HEK293 (cell line): ENCODE results near the gene SHLD1.

Experiments used
- FEZF1 ChIP-seq: fragments of 450-650 bp; formaldehyde crosslinking; IDR thresholded peaks from 2 replicates; pipeline ENCODE4 v1.5.1; 2016; ENCODE audit warnings: missing biosample characterization, missing genetic modification characterization
- HOXC10 ChIP-seq: sonication (generic); formaldehyde crosslinking; IDR thresholded peaks from 2 replicates; pipeline ENCODE4 v1.8.1; 2023; ENCODE audit warnings: mild to moderate bottlenecking, missing genetic modification reagents
- OSR2 ChIP-seq: fragments of 450-650 bp; formaldehyde crosslinking; IDR thresholded peaks from 2 replicates; pipeline ENCODE4 v1.5.1; 2016; ENCODE audit warnings: missing biosample characterization, missing genetic modification characterization
- SALL2 ChIP-seq: fragments of 450-650 bp; formaldehyde crosslinking; IDR thresholded peaks from 2 replicates; pipeline ENCODE4 v1.5.0; 2017; ENCODE audit warnings: missing biosample characterization, mild to moderate bottlenecking, missing genetic modification characterization, borderline replicate concordance
- SP3 ChIP-seq: fragments of 450-650 bp; formaldehyde crosslinking; IDR thresholded peaks from 2 replicates; pipeline ENCODE4 v1.5.1; 2016; ENCODE audit warnings: missing biosample characterization, missing genetic modification characterization
- SP7 ChIP-seq: fragments of 450-650 bp; formaldehyde crosslinking; IDR thresholded peaks from 2 replicates; pipeline ENCODE4 v1.5.1; 2016; ENCODE audit warnings: missing biosample characterization, missing genetic modification characterization
- WT1 ChIP-seq: fragments of 450-650 bp; formaldehyde crosslinking; IDR thresholded peaks from 2 replicates; pipeline ENCODE4 v1.5.1; 2016; ENCODE audit warnings: missing biosample characterization, missing genetic modification characterization
- YY2 ChIP-seq: fragments of 450-650 bp; formaldehyde crosslinking; IDR thresholded peaks from 2 replicates; pipeline ENCODE4 v1.5.1; 2016; ENCODE audit warnings: missing biosample characterization, missing genetic modification characterization
- ZBTB1 ChIP-seq: fragments of 450-650 bp; formaldehyde crosslinking; IDR thresholded peaks from 2 replicates; pipeline ENCODE4 v1.5.1; 2016; ENCODE audit warnings: missing biosample characterization, missing genetic modification characterization
- ZBTB17 ChIP-seq: fragments of 450-650 bp; formaldehyde crosslinking; IDR thresholded peaks from 2 replicates; pipeline ENCODE4 v1.5.1; 2016; ENCODE audit warnings: missing biosample characterization, missing genetic modification characterization
- ZBTB21 ChIP-seq: fragments of 450-650 bp; formaldehyde crosslinking; IDR thresholded peaks from 2 replicates; pipeline ENCODE4 v1.5.1; 2017; ENCODE audit warnings: missing biosample characterization, missing genetic modification characterization
- ZIC2 ChIP-seq: fragments of 450-650 bp; formaldehyde crosslinking; IDR thresholded peaks from 2 replicates; pipeline ENCODE4 v1.5.1; 2016; ENCODE audit warnings: missing biosample characterization, missing genetic modification characterization
- ZNF202 ChIP-seq: fragments of 450-650 bp; formaldehyde crosslinking; IDR thresholded peaks from 2 replicates; pipeline ENCODE4 v1.5.1; 2016; ENCODE audit warnings: missing biosample characterization, missing genetic modification characterization, borderline replicate concordance
- ZNF23 ChIP-seq: fragments of 450-650 bp; formaldehyde crosslinking; IDR thresholded peaks from 2 replicates; pipeline ENCODE4 v1.5.1; 2016; ENCODE audit warnings: missing biosample characterization, missing genetic modification characterization, borderline replicate concordance
- ZNF473 ChIP-seq: fragments of 450-650 bp; formaldehyde crosslinking; IDR thresholded peaks from 2 replicates; pipeline ENCODE4 v1.5.1; 2017; ENCODE audit warnings: missing biosample characterization, missing genetic modification characterization
- ZNF513 ChIP-seq: fragments of 450-650 bp; IDR thresholded peaks from 2 replicates; pipeline ENCODE4 v1.5.1; 2018; ENCODE audit warnings: missing biosample characterization, missing genetic modification characterization
- ZNF530 ChIP-seq: fragments of 450-650 bp; formaldehyde crosslinking; IDR thresholded peaks from 2 replicates; pipeline ENCODE4 v1.5.1; 2016; ENCODE audit warnings: low read depth, missing biosample characterization, missing genetic modification characterization
- ZNF777 ChIP-seq: fragments of 450-650 bp; formaldehyde crosslinking; IDR thresholded peaks from 2 replicates; pipeline ENCODE4 v1.5.1; 2017; ENCODE audit warnings: missing biosample characterization, missing genetic modification characterization, borderline replicate concordance
- ZNF792 ChIP-seq: fragments of 450-650 bp; formaldehyde crosslinking; IDR thresholded peaks from 2 replicates; pipeline ENCODE4 v1.5.1; 2016; ENCODE audit warnings: missing biosample characterization, missing genetic modification characterization
- TF ChIP-seq, protein P1 (sequence below): fragments of 450-650 bp; formaldehyde crosslinking; IDR thresholded peaks from 2 replicates; pipeline ENCODE4 v1.5.1; 2016; ENCODE audit warnings: missing biosample characterization, missing genetic modification characterization
- TF ChIP-seq, protein P2 (sequence below): fragments of 450-650 bp; formaldehyde crosslinking; IDR thresholded peaks from 2 replicates; pipeline ENCODE4 v1.5.1; 2016; ENCODE audit warnings: missing biosample characterization, missing genetic modification characterization, borderline replicate concordance
- TF ChIP-seq, protein P3 (sequence below): fragments of 450-650 bp; formaldehyde crosslinking; IDR thresholded peaks from 2 replicates; pipeline ENCODE4 v1.5.1; 2016; ENCODE audit warnings: missing biosample characterization, missing genetic modification characterization
- TF ChIP-seq, protein P4 (sequence below): fragments of 450-650 bp; formaldehyde crosslinking; IDR thresholded peaks from 2 replicates; pipeline ENCODE4 v1.5.1; 2016; ENCODE audit warnings: missing biosample characterization, missing genetic modification characterization, borderline replicate concordance
- TF ChIP-seq, protein P5 (sequence below): fragments of 450-650 bp; formaldehyde crosslinking; IDR thresholded peaks from 2 replicates; pipeline ENCODE4 v1.5.1; 2016; ENCODE audit warnings: missing biosample characterization, missing genetic modification characterization

SHLD1 gene

GRCh38 chr20:5845681-5846615, 95.7 kb downstream of the SHLD1 start (continued):
- TF ChIP-seq, protein P1, sequence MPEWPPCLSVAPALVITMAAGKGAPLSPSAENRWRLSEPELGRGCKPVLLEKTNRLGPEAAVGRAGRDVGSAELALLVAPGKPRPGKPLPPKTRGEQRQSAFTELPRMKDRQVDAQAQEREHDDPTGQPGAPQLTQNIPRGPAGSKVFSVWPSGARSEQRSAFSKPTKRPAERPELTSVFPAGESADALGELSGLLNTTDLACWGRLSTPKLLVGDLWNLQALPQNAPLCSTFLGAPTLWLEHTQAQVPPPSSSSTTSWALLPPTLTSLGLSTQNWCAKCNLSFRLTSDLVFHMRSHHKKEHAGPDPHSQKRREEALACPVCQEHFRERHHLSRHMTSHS = no peak
- TF ChIP-seq, protein P2, sequence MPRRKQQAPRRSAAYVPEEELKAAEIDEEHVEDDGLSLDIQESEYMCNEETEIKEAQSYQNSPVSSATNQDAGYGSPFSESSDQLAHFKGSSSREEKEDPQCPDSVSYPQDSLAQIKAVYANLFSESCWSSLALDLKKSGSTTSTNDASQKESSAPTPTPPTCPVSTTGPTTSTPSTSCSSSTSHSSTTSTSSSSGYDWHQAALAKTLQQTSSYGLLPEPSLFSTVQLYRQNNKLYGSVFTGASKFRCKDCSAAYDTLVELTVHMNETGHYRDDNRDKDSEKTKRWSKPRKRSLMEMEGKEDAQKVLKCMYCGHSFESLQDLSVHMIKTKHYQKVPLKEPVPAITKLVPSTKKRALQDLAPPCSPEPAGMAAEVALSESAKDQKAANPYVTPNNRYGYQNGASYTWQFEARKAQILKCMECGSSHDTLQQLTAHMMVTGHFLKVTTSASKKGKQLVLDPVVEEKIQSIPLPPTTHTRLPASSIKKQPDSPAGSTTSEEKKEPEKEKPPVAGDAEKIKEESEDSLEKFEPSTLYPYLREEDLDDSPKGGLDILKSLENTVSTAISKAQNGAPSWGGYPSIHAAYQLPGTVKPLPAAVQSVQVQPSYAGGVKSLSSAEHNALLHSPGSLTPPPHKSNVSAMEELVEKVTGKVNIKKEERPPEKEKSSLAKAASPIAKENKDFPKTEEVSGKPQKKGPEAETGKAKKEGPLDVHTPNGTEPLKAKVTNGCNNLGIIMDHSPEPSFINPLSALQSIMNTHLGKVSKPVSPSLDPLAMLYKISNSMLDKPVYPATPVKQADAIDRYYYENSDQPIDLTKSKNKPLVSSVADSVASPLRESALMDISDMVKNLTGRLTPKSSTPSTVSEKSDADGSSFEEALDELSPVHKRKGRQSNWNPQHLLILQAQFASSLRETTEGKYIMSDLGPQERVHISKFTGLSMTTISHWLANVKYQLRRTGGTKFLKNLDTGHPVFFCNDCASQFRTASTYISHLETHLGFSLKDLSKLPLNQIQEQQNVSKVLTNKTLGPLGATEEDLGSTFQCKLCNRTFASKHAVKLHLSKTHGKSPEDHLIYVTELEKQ (tag by site-specific recombination) = peak; percentile 19; the same call in 1 of the 2 replicates
- TF ChIP-seq ZNF777 = no peak
- TF ChIP-seq, protein P3, sequence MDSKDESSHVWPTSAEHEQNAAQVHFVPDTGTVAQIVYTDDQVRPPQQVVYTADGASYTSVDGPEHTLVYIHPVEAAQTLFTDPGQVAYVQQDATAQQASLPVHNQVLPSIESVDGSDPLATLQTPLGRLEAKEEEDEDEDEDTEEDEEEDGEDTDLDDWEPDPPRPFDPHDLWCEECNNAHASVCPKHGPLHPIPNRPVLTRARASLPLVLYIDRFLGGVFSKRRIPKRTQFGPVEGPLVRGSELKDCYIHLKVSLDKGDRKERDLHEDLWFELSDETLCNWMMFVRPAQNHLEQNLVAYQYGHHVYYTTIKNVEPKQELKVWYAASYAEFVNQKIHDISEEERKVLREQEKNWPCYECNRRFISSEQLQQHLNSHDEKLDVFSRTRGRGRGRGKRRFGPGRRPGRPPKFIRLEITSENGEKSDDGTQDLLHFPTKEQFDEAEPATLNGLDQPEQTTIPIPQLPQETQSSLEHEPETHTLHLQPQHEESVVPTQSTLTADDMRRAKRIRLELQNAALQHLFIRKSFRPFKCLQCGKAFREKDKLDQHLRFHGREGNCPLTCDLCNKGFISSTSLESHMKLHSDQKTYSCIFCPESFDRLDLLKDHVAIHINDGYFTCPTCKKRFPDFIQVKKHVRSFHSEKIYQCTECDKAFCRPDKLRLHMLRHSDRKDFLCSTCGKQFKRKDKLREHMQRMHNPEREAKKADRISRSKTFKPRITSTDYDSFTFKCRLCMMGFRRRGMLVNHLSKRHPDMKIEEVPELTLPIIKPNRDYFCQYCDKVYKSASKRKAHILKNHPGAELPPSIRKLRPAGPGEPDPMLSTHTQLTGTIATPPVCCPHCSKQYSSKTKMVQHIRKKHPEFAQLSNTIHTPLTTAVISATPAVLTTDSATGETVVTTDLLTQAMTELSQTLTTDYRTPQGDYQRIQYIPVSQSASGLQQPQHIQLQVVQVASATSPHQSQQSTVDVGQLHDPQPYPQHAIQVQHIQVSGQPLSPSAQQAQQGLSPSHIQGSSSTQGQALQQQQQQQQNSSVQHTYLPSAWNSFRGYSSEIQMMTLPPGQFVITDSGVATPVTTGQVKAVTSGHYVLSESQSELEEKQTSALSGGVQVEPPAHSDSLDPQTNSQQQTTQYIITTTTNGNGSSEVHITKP = no peak
- peak; percentile 86 for TF ChIP-seq ZBTB17 (tag by site-specific recombination)
- TF ChIP-seq ZNF792 (tag by site-specific recombination) = no peak
- no peak for TF ChIP-seq YY2 (tag by site-specific recombination)
- peak; percentile 68 for TF ChIP-seq WT1
- TF ChIP-seq ZIC2 = no peak
- no peak for TF ChIP-seq ZBTB1 (tag by site-specific recombination)
- peak; percentile 72 for TF ChIP-seq OSR2 (tag by site-specific recombination)
- TF ChIP-seq SP7 (tag by site-specific recombination) = peak; percentile 82
- TF ChIP-seq, protein P4, sequence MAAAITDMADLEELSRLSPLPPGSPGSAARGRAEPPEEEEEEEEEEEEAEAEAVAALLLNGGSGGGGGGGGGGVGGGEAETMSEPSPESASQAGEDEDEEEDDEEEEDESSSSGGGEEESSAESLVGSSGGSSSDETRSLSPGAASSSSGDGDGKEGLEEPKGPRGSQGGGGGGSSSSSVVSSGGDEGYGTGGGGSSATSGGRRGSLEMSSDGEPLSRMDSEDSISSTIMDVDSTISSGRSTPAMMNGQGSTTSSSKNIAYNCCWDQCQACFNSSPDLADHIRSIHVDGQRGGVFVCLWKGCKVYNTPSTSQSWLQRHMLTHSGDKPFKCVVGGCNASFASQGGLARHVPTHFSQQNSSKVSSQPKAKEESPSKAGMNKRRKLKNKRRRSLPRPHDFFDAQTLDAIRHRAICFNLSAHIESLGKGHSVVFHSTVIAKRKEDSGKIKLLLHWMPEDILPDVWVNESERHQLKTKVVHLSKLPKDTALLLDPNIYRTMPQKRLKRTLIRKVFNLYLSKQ = no peak
- no peak for TF ChIP-seq ZNF513 (tag by site-specific recombination)
- no peak for TF ChIP-seq SP3 (tag by site-specific recombination)
- TF ChIP-seq, protein P5, sequence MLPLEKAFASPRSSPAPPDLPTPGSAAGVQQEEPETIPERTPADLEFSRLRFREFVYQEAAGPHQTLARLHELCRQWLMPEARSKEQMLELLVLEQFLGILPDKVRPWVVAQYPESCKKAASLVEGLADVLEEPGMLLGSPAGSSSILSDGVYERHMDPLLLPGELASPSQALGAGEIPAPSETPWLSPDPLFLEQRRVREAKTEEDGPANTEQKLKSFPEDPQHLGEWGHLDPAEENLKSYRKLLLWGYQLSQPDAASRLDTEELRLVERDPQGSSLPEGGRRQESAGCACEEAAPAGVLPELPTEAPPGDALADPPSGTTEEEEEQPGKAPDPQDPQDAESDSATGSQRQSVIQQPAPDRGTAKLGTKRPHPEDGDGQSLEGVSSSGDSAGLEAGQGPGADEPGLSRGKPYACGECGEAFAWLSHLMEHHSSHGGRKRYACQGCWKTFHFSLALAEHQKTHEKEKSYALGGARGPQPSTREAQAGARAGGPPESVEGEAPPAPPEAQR = no peak
- 0 out of 2 replicates have a peak, but pooled peaks have one; percentile 18 for TF ChIP-seq FEZF1 (tag by site-specific recombination)
- no peak for TF ChIP-seq ZNF473
- no peak for TF ChIP-seq HOXC10 (CRISPR knock-in tag)
- no peak for TF ChIP-seq ZNF202 (tag by site-specific recombination)
- no peak for TF ChIP-seq ZBTB21 (tag by site-specific recombination)
- TF ChIP-seq SALL2 (tag by site-specific recombination) = no peak
- TF ChIP-seq ZNF530 (tag by site-specific recombination) = no peak
- no peak for TF ChIP-seq ZNF23 (tag by site-specific recombination)
